Mesenteric fat pad (tissue), 1 donor: ENCODE data around the gene FAHD2A. TPM values are rescaled to one million over a fixed set of nuclear protein-coding genes. Genes with fewer than 3 reads are reported as not detected.
"Not testable (repeated sequence)": the region's sequence is repeated elsewhere in the genome, so short reads cannot be mapped to it uniquely, and the experiment has no call there.

ENCODE experiments used
- DNase-seq: peaks from one replicate; pipeline ENCODE4 v3.0.0-alpha.2; 2020; ENCODE audit warnings: low spot score
- total RNA-seq: library from RNA; stranded (reverse); fragmentation: NEBNext Ultra II Directional; extraction: Animal tissue kit (Norgen Biotek cat#: 25700); gene quantifications from one replicate; pipeline ENCODE4 v1.2.1, GENCODE V29; 2021
- donor health status: DM: yes; HTN: yes; CAD: no.

FAHD2A gene
- total RNA-seq, 1 donor from 2014 or later, result 18.5 TPM

DNA sequence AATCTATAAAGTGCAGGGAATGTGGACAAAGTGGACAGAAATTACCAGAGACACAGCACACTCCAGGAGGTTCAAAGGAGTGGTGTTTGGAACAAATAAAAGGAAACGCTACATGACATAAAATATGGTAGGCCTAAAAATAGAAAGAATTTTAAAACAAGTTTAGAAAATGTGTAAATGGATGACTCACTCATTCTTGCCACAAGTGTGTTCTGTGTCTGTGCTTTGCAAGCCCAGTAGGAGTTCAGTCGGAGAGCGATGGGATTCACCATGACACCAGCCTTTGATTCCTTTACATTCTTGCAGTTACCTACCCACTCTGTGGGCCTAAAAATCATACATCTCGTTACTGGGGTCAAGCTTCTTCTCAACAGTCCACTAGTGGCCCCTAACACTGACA lies 30.9 kb downstream of the FAHD2A start:
- DNase-seq, result not testable (repeated sequence)

DNA sequence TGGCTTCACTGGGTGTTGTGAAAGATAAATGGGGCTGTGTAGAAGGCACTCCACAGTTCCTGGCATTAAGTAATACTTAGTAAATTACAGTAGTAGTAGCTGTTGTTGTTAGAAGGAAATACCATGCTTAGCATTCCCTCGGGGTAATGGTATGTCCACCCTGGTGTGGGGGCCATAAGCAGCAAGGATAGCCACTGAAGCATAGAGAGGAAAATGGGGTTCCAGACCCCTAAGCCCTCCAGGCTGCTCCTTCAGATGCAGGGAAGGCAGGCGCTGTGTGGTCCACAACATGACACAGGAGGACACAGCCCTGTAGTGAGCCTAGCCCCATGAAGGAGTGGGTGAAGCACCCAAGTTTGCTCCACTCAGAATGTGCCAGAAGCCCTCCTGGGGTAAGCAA lies 31.5 kb downstream of the FAHD2A start:
- DNase-seq, result not testable (repeated sequence)

DNA sequence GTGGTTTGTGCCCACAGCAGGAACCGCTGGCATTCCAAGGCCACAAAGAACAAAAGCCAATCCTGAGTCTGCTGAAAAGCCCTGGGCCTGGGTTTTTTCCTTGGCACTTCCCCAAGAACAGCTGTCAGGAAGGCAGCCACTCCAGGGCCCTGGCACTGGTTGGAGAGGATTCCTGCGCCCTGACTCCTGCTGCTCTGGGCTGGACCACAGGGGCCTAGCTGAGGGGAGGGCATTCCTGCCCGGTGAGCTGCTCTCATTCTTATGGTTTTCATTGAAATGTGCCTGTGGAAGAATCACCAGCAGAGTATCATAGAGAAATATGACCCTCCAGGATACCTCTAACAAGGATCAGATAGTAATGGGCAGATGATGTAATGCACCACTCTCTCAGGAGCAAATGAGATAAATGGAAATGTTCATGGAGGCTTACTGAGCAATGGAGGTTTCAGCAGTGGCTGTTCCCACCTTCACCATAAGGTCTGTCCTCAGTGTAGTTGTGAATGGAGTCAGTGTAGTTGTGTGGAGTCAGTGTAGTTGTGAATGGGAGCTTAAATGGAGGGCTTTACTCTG lies 32.1 kb downstream of the FAHD2A start:
- DNase-seq, result not testable (repeated sequence)

DNA sequence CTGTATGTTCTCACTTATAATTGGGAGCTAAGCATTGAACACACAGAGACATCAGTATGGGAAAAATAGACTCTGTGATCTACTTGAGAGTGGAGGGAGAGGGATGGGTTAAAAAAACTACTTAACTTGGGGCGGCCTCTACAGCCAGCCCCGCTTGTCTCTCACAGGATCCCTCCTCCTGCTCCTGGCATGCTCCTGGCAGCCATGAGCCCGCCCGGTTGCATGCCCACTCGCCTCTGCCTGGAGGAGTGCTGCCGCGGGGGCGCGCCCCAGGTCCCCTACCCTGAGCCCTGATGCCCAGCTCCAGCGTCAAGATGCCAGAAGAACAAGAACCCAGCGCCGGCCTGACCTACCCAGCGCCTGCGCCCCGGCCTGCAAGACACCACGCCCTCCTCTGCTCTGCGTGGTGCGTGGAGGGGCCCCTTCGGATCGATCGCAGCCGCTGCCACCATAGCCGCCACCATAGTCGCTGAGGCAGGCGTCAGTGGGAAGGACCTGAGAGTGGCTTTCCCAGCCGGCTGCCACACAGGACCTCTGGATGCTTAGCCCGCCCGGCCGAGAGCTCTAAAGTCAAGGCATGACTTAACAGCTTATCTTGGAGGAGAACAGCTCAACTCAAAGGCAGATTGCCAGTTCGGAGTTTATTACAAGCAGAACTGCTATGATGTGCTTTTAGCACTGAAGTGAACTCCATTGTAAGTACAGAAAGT lies 32.8 kb downstream of the FAHD2A start:
- not testable (repeated sequence) for DNase-seq

DNA sequence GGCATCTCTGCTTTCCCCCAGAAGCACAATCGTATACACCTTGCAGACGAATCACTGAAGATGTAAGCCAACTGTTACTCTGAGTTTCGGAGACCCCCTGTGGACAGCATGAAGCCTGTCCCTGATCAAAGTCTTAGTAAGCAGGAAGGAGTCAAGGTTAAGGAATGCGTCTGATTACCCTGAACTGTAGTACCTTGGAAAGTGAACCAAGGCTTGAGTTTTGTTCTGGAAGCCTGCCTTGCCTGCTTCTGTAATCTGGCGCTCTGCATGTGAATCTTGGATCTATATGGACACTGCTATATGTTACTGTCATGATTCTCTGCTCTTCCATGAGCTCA lies 33.3 kb downstream of the FAHD2A start:
- not testable (repeated sequence) for DNase-seq

DNA sequence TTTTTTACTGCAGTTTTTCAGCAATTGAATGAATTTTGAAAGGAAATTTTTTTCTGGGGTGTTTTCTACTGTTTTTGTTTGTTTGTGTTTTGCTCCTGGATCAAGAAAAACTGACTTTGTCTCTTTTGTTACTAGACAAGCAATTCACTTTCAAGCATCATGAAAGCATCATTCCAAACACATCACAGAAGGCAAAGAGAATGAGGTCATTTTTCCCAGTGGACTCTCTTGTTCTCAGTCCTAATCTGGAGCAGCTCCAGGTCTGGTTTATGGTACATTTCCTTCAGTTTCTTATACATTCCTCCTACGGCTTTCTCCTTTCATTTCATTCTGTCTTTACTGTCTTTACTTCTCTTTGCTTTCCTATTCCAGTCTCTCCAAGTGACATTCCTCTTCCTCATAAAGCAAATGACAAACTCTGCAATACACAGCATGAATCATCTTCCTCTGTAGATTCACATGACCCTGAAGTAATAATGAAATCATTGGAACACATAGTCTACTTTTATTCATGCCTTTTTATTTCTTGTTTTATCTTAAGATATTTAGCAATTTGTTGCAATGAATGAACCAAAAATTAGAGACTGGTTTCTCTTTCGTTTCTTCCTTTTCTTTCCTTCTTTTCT lies 40.1 kb downstream of the FAHD2A start:
- DNase-seq, result not testable (repeated sequence)

DNA sequence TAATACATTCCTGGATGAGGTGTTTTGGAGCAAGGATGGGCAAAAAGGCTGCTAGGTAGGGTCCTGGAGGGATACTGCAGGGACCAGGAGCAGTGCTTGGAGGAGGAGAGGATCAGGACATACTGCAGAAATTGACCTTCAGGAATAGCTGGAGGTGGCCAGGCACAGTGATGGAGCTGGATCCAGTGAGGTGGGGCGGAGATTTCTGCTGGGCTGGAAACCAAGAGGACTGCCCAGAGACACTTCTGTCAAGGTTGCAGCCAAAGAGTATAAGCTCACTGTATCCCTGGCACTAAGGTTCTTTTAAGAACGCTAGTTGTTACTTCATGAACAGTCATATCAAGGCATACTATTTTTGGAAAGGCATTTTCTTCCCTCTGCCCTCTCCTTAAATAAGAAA lies 42.8 kb downstream of the FAHD2A start:
- DNase-seq, result not testable (repeated sequence)

DNA sequence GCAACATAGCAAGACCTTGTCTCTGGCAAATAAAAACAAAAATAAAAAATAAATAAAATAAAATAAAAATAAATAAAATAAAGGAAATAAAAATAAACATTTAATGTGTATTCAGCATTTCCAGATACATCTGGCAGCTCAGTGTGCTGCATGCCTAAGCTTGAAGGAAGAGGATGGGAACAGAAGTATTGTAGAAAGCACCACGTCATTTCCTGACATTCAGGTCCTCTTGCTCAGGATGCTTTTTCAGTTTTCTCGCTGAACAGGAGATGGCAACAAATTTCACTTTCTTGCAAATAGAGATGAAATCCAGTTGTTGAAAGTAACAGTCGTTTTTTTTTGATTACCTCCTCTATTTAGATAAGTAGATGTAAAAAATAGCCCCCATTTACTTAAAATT lies 60.8 kb downstream of the FAHD2A start:
- DNase-seq, result not testable (repeated sequence)

Other genes starting within 250 kb of the FAHD2A start
- 11.7 TPM for gene ZNF514, start 242.9 kb upstream of the FAHD2A start, total RNA-seq
- gene ZNF2, start 236.9 kb upstream of the FAHD2A start, total RNA-seq, result 2.6 TPM
- gene ZNF892, start 195.2 kb upstream of the FAHD2A start, total RNA-seq, result 3.6 TPM
- gene PROM2, start 128.3 kb upstream of the FAHD2A start, total RNA-seq, result 0.39 TPM
- 3.8 TPM for gene KCNIP3, start 105.4 kb upstream of the FAHD2A start, total RNA-seq
- not detected for gene TRIM43B, start 82.0 kb downstream of the FAHD2A start, total RNA-seq
- gene TRIM43, start 189.3 kb downstream of the FAHD2A start, total RNA-seq, result not detected